Endodermal cell (in vitro differentiated cells): ENCODE results near the gene EYA2. TPM values are rescaled to one million over a fixed set of nuclear protein-coding genes. Genes with fewer than 3 reads are reported as not detected.

Experiments used
- DNase-seq: peaks from one replicate; pipeline ENCODE4 v3.0.0-alpha.2; 2017
- H3K27ac ChIP-seq: 2 replicates; pipeline ENCODE4 v1.5.1; 2013; ENCODE audit warnings: mild to moderate bottlenecking, low read depth, low read length, moderate library complexity
- H3K27me3 ChIP-seq: 2 replicates; pipeline ENCODE4 v1.6.1; 2013; ENCODE audit warnings: mild to moderate bottlenecking, low read length, moderate library complexity; ENCODE audit not compliant: insufficient read depth, control insufficient read depth, poor library complexity, severe bottlenecking
- H3K36me3 ChIP-seq: 2 replicates; pipeline ENCODE4 v1.7.0; 2013; ENCODE audit warnings: mild to moderate bottlenecking, low read length, moderate library complexity; ENCODE audit not compliant: control insufficient read depth, insufficient read depth
- H3K4me1 ChIP-seq: one replicate; pipeline ENCODE4 v1.7.0; 2013; ENCODE audit warnings: low read length; ENCODE audit not compliant: control insufficient read depth, insufficient read depth
- H3K4me3 ChIP-seq: 2 replicates; pipeline ENCODE4 v1.5.1; 2013; ENCODE audit warnings: mild to moderate bottlenecking, low read length, moderate library complexity
- H3K9ac ChIP-seq: 2 replicates; pipeline ENCODE4 v1.6.1; 2013; ENCODE audit warnings: mild to moderate bottlenecking, low read length, moderate library complexity; ENCODE audit not compliant: poor library complexity, severe bottlenecking; ENCODE audit errors: extremely low read depth
- H3K9me3 ChIP-seq: 2 replicates; pipeline ENCODE4 v1.6.1; 2013; ENCODE audit warnings: mild to moderate bottlenecking, low read length, moderate library complexity; ENCODE audit not compliant: control insufficient read depth
- H3K27ac Mint-ChIP-seq: 2 replicates; pipeline ENCODE4 v1.8.0; 2020; ENCODE audit warnings: mixed read lengths
- H3K27me3 Mint-ChIP-seq: 2 replicates; pipeline ENCODE4 v1.8.0; 2021; ENCODE audit warnings: mild to moderate bottlenecking, mixed read lengths; ENCODE audit not compliant: insufficient read depth
- H3K36me3 Mint-ChIP-seq: 2 replicates; pipeline ENCODE4 v1.8.0; 2020; ENCODE audit warnings: low read depth, mixed read lengths
- H3K4me1 Mint-ChIP-seq: 2 replicates; pipeline ENCODE4 v1.8.0; 2020; ENCODE audit warnings: mixed read lengths
- H3K4me3 Mint-ChIP-seq: 2 replicates; pipeline ENCODE4 v1.8.0; 2020; ENCODE audit warnings: mild to moderate bottlenecking, moderate library complexity, mixed read lengths
- H3K9me3 Mint-ChIP-seq: 2 replicates; pipeline ENCODE4 v1.8.0; 2020; ENCODE audit warnings: mild to moderate bottlenecking, mixed read lengths
- CTCF ChIP-seq: fragments of 200-600 bp; sonication (generic); conservative IDR thresholded peaks from 2 replicates; pipeline ENCODE4 v1.5.0; 2021; ENCODE audit warnings: antibody characterized with exemption, mild to moderate bottlenecking
- WGBS, 2 experiments: methylation state at CpG; one replicate each; pipeline versions ENCODE4 v1.1.5 to v1.1.7; 2013; ENCODE audit warnings: missing lambda C conversion rate in 2 of 2, mixed read lengths in 1 of 2; ENCODE audit not compliant: insufficient coverage in 1 of 2, insufficient read length in 1 of 2; 5-methylcytosine and 5-hydroxymethylcytosine counted together
- total RNA-seq, 2 donors: library from RNA; stranded (reverse); fragmentation: NEBNext Ultra II Directional in 1 of 2; extraction: Animal tissue kit (Norgen Biotek cat#: 25700) in 1 of 2; gene quantifications; 2 replicates in 1 of 2; 3 replicates in 1 of 2; pipeline ENCODE4 v1.2.1, GENCODE V29; 2021

EYA2 gene
- total RNA-seq, 2 donors from 2014 or later: 9.1 to 18.0 TPM

GRCh38 chr20:46965477-46965876 is 70.8 kb downstream of the EYA2 start:
- H3K9me3 Mint-ChIP-seq: peaks cover 11% of the 10 kb centered on the region
- WGBS, 2 experiments: 96 to 99% methylated on average over 12 to 14 of the region's 14 CpGs
- H3K4me3 Mint-ChIP-seq: no peak overlapping the region
- H3K27me3 Mint-ChIP-seq: no peaks in the 10 kb centered on the region
- Histone ChIP-seq H3K27ac (no peak overlapping the region), H3K4me3 (no peak overlapping the region), H3K9ac (no peak overlapping the region), H3K27me3 (no peaks in the 10 kb centered on the region), H3K4me1 (no peaks in the 10 kb centered on the region), H3K36me3 (peaks cover 5% of the 10 kb centered on the region), H3K9me3 (peaks cover 7% of the 10 kb centered on the region)
- H3K27ac Mint-ChIP-seq: no peak overlapping the region
- DNase-seq: no peak
- H3K36me3 Mint-ChIP-seq: peaks cover 14% of the 10 kb centered on the region
- H3K4me1 Mint-ChIP-seq: peaks cover 4% of the 10 kb centered on the region
- no peak for TF ChIP-seq CTCF

GRCh38 chr20:46967646-46968045 is 73.0 kb downstream of the EYA2 start:
- Histone ChIP-seq H3K9ac (no peak overlapping the region), H3K36me3 (no peaks in the 10 kb centered on the region), H3K9me3 (no peaks in the 10 kb centered on the region), H3K4me1 (no peaks in the 10 kb centered on the region), H3K27ac (no peak overlapping the region), H3K27me3 (no peaks in the 10 kb centered on the region), H3K4me3 (no peak overlapping the region)
- Mint-ChIP-seq H3K36me3 (peaks cover 6% of the 10 kb centered on the region), H3K27me3 (no peaks in the 10 kb centered on the region), H3K4me1 (peaks cover 10% of the 10 kb centered on the region), H3K9me3 (peaks cover 4% of the 10 kb centered on the region), H3K27ac (no peak overlapping the region), H3K4me3 (no peak overlapping the region)
- TF ChIP-seq CTCF: peak; percentile 54
- WGBS, 2 experiments: 75 to 96% methylated on average over 1 to 2 of the region's 2 CpGs
- DNase-seq: peak; percentile 61

GRCh38 chr20:46970937-46971630 is 76.4 kb downstream of the EYA2 start:
- Histone ChIP-seq H3K4me1 (no peaks in the 10 kb centered on the region), H3K4me3 (peak overlapping the region; percentile 15), H3K27me3 (no peaks in the 10 kb centered on the region), H3K9me3 (no peaks in the 10 kb centered on the region), H3K27ac (no peak overlapping the region), H3K36me3 (no peaks in the 10 kb centered on the region), H3K9ac (no peak overlapping the region)
- DNase-seq: peak; percentile 84
- no peaks in the 10 kb centered on the region for H3K27me3 Mint-ChIP-seq
- TF ChIP-seq CTCF: no peak
- H3K27ac Mint-ChIP-seq: peak overlapping the region; percentile 41
- H3K4me3 Mint-ChIP-seq: no peak overlapping the region
- 0 to 30% methylated on average over 1 to 4 of the region's 4 CpGs for WGBS, 2 experiments
- no peaks in the 10 kb centered on the region for H3K9me3 Mint-ChIP-seq
- H3K36me3 Mint-ChIP-seq: no peaks in the 10 kb centered on the region
- H3K4me1 Mint-ChIP-seq: peaks cover 5% of the 10 kb centered on the region
